HL-60/S4 treated with phorbol 12-myristate 13-acetate at 8.2 ng/mL for 4 days and 3 days (cell line): ENCODE data around the gene FGFR3.
"Not testable (repeated sequence)": the region's sequence is repeated elsewhere in the genome, so short reads cannot be mapped to it uniquely, and the experiment has no call there.

Experiments used
- in situ Hi-C: fragments of 300-500 bp; cut with MboI; formaldehyde crosslinking; loops from 2 replicates; pipeline ENCODE4 v1.15.0; 2022; ENCODE audit warnings: low sequenced_read_pairs

The FGFR3 gene

DNA sequence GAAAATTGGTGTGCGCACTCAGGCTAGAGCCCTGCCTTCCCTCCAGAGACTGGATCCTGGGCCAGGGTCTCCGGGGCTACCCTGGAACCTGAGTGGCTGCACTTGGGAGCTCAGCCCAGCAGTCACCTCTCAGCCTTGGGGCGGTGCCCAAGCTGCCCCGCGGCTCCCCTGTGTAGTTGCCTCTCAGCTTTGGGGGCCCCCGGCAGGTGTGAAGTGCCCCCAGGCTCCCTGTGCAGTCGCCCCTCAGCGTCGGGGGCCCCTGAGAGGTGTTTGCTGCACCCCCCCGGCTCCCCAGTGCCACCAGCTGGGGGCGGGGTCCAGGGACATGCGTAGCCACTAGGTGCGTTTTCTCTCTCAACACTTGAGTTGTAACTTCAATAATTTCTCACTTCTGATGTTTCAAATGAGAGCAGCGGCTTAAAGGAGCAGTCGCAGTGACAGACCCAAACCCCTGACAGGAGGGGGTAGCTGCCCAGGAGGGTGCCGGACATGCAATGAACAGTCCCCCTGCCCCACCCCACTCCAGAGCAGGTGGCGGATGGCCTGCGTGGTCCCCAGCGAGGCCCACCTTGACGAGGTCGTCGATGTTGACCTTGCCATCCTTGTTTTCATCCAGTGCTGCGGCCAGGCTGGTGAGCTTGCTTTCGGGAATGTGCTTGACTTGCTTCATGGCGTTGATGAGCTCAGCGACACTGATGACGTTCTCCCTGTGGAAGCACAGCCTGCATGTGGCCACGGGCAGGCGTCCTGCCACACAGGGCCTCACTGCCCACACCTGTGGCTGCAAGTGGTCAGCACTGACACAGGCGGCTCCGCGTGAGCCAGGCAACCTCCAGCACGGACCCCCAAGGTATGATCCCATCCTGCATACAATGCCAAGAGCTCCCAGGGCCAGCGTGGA, 22.3 kb downstream of the FGFR3 start:
- in situ Hi-C loops, result no loop called here

DNA sequence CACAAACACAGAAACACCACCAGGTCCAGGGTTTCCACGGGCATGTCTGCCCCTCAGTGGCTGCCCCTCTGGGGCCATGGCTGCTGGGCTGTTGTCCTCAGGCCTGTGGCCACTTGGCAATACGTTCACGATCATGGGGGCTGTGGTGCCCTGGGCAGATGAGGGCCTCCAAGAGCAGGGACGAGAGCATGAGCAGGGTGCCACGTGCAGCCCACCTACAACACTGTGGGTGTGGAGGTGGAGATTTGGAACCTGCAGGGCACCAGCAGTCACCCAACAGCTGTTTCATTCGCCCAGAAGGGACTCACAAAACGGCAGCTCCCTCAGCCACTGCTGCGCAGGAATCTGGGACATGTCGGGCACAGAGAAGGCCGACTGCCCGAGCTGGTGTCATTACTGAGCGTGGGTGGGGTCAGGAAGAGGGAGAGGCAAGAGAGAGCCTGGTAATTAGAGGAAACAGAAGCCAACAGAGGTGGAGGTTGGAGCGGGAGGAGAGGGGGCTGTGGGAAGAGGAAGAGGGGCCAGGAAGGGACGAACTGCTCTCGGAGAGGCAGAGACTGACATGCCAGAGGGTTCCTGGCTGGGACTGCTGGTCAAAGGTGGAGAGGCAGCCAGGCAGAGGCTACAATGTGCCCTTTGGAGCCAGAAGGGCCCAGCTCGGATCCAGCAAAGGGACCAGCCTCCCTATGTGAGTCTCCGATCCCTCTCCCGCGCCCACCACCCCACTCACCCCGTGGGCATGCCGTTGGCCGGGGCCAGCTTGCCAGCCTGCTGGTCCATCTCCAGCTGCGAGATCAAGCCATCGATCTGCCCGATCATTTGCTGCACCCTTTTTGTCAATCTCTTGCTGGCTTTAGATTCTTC, 23.1 kb downstream of the FGFR3 start:
- in situ Hi-C loops, result no loop called here

DNA sequence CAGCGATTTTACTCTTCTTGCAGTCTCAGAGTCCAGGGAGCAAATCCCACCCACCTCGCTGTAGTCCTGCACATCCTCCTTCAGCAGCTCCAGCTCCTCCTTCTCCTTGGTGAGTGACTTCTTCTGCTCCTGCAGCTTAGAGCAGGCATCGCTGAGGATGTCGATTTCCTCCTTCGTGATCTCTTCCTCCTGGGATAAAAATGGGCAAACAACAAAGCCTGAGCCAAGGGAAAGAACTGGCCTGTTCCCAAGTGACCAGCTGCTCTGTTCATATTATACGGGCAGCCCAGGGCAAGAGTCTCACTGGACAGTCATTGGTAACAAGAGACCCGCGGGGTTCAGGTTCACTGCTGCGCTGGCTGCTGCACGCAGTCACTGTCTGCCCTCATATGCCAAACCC, 26.2 kb downstream of the FGFR3 start:
- in situ Hi-C loops, result no loop called here

DNA sequence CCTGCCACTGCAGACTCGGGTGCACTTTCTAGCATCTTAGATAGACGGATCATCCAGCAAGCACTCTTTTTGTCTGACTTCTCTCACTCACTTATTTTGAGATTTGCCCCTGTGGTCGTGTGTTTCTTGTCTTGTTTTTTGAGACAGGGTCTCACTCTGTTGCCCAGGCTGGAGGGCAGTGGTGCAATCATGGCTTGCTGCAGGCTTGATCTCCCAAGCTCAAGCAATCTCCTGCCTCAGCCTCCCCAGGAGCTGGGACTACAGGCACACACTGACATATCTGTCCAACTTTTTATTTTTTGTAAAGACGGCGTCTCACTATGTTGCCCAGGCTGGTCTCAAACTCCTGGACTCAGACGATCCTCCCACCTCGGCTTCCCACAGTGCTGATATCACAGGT, 26.7 kb downstream of the FGFR3 start:
- in situ Hi-C loops, result no loop called here

DNA sequence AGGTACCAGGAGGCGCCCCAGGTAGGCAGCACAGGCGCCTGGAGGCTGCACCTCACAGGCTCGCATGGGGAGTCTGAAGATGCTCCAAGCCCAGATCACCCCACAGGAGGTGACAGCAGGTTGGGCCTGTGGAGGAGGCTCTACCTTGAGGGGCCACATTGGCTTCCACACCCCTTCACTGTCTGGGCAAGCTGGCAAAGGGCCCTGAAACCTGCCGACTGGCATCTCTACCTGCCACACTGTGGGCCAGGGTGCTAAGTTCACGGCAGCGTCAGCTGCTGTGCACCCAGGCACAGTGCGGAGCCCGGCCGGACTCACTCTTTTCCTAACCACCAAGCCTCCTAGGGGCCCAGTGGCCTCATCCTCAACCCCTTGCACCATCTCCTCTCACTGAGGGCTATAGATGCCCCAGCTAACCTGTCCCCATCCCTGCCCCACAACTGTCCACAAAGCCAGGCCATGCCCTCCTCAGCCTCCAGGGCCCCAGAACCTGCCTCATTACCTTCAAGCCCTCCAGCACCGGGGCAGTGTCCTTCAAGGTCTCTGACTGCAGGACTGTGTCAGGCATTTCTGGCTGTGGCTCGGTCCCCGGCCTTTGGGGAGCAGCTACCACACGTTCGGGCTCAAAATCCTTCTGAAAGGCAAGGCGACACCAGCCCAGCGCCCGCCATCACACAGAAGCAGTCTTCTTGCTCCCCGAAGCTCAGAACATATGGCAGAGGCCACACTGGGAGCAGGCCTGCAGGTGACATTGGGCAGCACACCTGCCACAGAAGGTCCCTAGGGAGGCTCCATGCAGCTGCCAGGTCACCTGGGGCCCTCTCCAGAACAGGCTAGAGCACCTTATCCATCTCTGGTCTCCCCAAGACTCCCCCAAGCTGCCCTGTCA, 28.8 kb downstream of the FGFR3 start:
- in situ Hi-C loops, result no loop called here

DNA sequence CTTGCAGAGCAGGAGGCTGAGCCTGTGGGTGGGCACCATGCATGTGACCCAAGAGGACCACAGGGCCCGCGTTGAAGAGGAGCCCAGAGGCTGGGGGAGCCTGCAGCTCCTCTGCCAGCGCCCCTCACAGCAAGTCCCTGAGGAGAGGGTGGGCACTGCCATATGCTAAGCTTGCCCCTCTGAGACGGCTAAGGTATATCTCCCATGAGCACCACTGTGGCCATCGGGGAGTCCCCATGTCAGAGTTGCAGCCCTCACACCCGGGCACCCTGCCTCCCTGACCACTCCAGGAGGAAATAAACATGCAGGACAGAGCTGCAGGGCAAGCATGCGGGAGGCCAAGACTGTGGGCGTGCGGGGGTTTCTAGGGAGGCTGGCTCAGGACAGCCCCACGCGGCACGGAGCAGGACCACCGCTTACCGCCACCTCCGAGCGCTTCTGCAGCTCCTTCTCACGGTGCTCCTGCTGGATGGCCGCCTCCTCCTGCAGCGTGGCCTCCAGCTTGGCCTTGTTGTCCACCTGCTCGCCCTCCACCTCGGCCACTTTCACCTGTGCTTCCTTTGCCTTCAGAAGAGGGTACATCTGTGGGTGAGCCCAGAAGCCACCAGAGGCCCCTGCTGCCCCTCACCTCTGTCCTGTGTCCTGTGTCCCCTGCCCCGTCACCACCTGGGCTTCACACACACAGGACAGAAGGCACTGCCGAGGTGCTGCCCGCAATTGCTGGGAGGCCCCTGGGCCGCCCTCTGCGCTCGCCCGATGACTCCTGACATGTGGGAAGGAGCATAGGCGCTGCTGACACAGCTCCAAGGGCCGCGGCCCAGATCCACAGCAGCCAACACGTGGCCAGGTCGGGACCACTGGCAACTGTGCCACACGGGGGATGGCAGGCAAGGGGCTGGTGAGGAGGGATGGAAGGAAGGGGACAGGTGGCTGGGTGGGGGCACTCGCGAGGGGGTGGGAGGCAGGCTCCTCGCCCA, 29.8 kb downstream of the FGFR3 start:
- in situ Hi-C loops, result no loop called here

DNA sequence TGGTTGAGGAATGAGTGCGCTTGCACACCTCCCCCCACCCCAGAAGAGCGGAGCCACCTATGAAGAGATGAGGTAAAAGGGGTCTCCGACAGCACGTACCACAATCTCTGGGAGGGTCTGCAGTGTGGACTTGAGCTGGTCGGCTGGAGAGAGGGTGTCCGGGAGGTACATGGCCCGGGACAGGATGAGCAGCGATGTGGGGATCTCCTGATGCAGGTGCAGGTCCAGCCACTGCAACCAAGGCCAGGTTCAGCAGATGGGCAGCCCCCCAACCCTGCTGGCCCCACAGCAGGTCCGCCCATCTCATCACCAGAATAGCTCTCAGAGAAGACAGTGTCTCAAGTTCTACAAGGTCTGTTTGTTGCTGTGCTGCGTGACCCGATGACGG, 30.4 kb downstream of the FGFR3 start:
- in situ Hi-C loops, result no loop called here

DNA sequence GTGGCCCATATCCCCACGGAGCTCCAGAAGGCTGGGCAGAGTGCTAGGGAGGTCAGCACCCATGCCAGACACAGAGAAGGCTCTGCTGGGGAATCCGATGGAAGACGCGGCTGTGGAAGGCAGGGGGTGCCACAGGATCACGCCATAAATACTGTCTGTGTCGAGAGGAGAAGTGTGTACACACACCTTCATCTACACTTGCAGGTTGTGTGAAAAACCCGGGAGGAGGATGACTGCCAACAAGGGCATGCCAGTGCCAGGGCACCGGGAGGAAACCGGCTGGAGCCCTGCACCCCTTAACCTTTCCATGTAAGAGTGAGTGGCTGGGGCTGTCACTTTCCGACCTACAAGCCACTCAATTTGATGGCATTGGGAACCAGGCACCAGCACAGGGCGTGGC, 31.7 kb downstream of the FGFR3 start:
- in situ Hi-C loops, result no loop called here

DNA sequence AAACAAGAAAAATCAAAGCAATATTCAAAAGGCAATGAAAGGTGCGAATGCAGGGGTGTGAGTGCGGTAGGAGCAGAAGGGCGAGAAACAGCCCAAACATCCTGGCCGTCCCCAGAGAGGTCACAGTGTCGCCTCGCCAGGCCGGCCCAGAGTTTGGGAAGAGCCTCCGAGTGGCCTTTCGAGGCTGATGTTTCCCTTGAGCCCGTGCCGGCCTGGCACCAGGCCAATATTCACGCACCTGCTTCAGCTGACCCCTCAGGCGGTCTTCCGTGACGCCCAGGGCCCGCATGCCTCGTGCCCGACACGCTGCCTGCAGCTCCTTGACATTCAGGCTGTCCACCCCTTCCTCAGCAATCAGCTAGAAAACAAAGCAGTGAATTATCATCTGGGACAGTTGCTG, 32.2 kb downstream of the FGFR3 start:
- in situ Hi-C loops, result no loop called here

DNA sequence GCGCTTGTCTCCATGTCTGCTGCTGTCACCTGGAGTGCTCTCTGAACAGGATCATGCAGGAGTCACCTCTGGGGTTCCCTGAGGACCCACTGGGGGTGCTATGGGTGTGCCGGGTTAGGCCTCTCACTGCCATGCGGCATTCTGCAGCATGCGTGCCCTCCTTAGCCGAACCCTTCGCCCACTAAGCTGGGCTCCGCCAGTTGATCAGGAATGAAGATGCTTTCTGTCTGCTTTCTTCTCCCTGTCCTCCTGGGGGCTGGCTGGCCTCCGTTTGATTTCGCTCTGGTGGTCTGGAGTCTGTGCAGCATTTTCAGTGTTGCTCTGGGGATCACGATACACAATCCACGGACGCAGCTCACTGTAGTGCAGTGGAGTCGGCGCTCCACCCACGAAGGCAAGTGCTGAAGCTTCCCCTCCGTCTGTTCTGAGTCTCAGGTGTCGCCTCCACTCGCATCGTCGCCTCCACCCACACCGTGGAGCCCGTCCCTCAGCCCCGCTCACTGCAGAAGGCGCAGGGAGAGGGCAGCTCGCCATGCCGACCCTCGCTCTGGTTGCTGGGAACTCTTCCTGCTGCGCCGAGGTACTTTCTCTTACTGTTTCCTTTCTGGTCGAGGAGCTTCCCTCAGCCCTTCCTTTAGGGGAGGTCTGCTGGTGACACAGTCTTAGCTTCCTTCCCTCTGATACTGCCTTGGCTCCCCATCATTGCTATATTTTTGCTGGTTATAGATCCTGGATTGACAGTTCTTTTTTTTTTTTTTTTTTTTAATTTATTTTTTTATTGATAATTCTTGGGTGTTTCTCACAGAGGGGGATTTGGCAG, 33.6 kb downstream of the FGFR3 start:
- in situ Hi-C loops, result no loop called here

DNA sequence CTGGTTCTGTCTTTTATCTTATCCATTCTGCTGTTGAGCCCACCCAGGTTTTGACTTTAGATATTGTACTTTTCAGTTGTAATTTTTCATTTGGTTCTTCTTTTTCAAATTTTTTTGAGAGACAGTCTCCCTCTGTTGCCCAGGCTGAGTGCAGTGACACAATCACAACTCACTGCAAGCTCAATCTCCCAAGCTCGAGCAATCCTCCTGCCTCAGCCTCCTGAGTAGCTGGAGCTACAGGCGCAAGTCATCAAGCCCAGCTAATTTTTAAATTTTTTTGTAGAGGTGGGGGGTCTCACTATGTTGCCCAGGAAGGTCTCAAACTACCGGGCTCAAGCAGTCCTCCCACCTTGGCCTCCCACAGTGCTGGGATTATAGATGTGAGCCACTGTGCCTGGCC, 37.1 kb downstream of the FGFR3 start:
- in situ Hi-C loops, result no loop called here

DNA sequence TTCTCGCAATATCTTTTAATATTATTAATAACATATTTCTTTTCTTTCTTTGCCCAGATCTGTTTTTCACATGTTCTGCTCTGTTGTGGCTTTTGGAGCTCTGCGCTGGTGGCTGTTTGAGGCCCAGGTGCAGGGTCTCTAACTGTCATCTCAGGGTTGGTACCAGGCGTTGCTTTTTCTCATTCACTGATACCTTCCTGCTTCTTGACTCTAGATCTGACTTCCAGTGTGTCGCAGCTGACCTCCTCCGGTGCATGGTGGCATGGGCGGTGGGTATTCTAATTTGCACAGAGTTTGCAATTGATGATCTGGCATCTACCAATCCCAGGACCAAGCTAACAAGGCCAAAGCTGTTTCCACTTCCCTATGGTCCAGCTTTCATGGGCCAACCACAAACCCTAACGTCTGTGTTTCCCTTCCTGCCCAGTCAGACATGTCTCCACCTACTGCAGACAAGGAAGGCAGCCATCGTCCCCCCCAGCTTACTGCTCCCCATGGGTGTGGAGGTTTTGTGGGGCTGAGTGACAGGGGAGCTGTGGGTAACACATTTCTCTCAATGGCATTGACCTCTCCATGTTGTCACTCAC, 37.6 kb downstream of the FGFR3 start:
- in situ Hi-C loops, result no loop called here

DNA sequence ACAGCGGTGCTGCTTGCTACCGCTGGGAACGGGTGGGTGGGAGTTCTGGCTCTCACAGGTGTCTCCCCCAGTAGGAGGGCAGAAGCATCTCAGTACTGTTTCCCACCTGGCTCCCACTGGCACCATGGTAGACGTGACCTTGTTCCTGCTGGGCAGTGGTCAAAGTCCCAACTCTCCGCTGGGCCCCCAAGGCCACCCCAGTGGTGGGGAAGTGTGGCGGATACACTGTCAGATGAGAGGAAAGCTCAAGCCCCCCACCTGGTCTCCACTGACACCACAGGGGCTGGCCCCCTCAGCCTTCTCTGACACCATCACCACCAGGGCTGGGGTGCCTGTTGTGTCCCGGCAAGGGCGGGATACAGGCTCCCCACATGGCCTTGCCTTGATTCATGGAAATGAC, 38.2 kb downstream of the FGFR3 start:
- in situ Hi-C loops, result no loop called here

DNA sequence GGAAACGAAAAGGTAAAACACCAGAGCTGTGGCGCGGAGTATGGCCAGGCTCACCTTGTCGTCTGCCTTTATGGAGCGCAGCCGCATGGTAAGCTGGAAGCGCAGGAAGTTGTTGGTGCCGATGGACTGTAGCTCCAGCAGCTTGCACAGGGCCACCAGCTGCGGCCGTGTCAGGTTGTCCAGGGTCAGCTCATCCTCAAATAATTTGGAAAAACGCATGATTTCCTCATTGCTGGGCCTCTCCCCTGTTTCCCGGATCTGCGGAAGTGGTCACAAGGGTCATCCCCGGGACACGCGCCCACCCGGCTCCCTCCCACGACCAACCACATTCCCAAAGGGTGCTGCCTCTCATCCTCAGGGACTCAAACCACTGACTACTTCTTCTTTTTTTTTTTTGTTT, 39.6 kb downstream of the FGFR3 start:
- in situ Hi-C loops, result no loop called here

DNA sequence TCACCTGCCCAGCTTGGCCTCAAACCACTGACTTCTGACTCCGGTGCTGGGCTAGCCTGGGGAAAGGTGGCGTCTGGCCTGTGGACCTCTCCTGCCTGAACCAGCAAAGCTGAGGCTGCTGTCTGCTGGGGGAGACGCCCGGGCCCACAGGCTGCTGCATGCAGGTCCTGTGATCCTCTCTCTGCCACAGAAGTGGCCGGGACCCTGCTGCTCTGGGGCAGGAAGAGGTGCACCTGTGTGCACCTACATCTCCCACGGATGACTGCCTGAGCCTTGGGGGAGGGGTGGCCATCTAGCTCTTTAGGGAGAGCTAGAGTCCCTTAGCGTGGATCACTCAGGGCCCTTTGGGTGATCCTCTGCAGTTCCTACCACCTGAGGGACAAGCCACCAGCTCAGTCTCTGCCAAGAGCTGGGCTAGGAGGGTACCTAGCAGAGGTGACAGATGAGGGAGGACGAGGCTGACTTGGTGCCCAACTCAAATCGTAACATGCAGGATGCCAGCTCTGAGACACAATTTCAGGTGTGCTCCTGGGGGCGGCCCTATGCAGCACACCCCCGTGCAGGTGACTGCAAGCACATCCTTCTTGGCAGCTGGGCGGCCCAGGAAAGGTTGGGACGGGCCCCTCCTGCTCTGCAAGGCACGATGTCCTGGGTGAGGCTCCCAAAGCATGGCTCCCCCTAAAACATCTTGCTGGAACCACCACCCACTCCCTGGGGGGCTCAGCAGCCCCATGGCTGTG, 40.4 kb downstream of the FGFR3 start:
- in situ Hi-C loops, result no loop called here

DNA sequence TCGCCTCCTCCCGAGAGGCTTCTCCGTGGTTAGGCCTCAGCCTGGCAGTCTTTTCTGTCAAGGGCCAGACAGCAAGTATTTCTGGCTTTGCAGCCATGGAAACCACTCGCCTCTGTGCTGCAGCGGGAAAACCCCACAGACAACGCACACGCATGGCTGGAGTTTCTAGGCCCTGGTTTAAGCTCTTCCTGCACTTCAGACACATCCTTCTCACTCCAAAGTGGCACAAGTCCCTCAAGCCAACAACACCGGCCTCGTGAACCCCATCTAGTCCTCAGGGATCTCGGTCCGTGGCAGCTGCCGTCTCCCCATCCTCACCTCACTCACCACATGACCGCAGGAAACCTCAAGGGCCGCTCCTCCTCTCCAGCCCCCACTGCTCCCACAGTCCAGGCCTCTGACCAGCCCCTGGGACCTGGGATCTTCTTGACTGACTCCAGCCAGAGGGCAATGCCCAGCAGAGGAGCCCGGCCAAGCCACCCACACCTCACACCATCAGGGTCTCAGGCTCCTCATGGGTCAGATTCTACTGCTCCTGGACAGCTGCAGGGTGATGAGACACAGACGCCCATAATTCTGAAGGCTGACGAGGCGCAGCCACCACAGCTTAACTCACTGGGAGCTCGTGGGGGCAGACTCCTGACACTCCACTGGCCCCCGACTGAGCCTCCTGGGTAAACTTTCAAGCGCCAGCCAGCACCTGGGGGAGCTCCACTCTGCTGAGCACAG, 41.1 kb downstream of the FGFR3 start:
- in situ Hi-C loops, result no loop called here

DNA sequence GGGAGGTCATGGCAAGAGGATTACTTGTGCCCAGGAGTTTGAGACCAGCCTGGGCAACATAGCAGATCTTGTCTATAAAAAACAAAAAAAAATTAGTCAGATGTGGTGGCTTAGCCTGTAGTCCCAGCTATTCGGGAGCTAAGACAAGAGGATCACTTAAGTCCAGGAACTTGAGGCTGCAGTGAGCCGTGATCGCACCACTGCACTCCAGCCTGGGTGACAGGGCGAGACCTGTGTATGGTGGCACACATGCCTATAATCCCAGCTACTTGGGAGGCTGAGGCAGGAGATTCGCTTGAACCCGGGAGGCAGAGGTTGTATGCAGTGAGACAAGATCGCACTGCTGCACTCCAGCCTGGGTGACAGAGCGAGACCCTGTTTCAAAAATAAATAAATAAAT, 42.7 kb downstream of the FGFR3 start:
- in situ Hi-C loops, result not testable (repeated sequence)
